Psoas muscle (tissue), 8 donors: ENCODE measurements around the gene OGFOD3. TPM values are rescaled to one million over a fixed set of nuclear protein-coding genes. Genes with fewer than 3 reads are reported as not detected.
A peak's percentile ranks its signal among the peaks of the same experiment; 100 is the strongest.
"Not testable (repeated sequence)": the region's sequence is repeated elsewhere in the genome, so short reads cannot be mapped to it uniquely, and the experiment has no call there.

Experiments used
- ATAC-seq, 4 donors: fragments of 200-7000 bp; cut with Tn5 transposase; one replicate each; pipeline ENCODE4 v1.9.1; 2020; ENCODE audit warnings: moderate library complexity in 3 of 4, mild to moderate bottlenecking in 2 of 4
- DNase-seq, 2 donors: peaks; one replicate each; pipeline ENCODE4 v3.0.0-alpha.2; 2020
- H3K27ac ChIP-seq: fragments of 200-600 bp; one replicate; pipeline ENCODE4 v1.8.0; 2022
- H3K27me3 ChIP-seq, 3 donors: fragments of 200-600 bp in 1 of 3; one replicate each; pipeline versions ENCODE4 v1.6.1 to v1.8.0; 2013 to 2022; ENCODE audit warnings: low read length in 2 of 3, mild to moderate bottlenecking in 2 of 3, moderate library complexity in 1 of 3; ENCODE audit not compliant: insufficient read depth in 3 of 3
- H3K36me3 ChIP-seq, 2 donors: fragments of 200-600 bp in 1 of 2; one replicate each; pipeline versions ENCODE4 v1.6.1 to v1.8.0; 2013 to 2022; ENCODE audit warnings: low read depth in 1 of 2, mild to moderate bottlenecking in 1 of 2, moderate library complexity in 1 of 2; ENCODE audit not compliant: insufficient read depth in 1 of 2
- H3K4me1 ChIP-seq: fragments of 200-600 bp; one replicate; pipeline ENCODE4 v1.8.0; 2022
- H3K4me3 ChIP-seq: fragments of 200-600 bp; one replicate; pipeline ENCODE4 v1.8.0; 2022; ENCODE audit warnings: mild to moderate bottlenecking
- H3K9me3 ChIP-seq: fragments of 200-600 bp; one replicate; pipeline ENCODE4 v1.8.0; 2022
- WGBS, 3 donors: extraction: QIAGEN DNeasy Blood & Tissue Kit; methylation state at CpG; one replicate each; pipeline versions ENCODE4 v1.1.6 to v1.1.7; 2013; 5-methylcytosine and 5-hydroxymethylcytosine counted together
- intact Hi-C, 2 donors: fragments of 100-400 bp; cut with DNase I; formaldehyde crosslinking; loops; one replicate each; pipeline versions ENCODE4 v1.11.0 to v1.14.2; 2022
- polyA plus RNA-seq, 3 donors: library from polyadenylated mRNA; stranded (reverse); fragments of 200-250 nt; gene quantifications; one replicate each; pipeline ENCODE4 v1.2.3, GENCODE V29; 2013
- total RNA-seq, 4 donors: library from RNA; stranded (reverse); fragmentation: NEBNext Ultra II Directional in 2 of 4; extraction: Animal tissue kit (Norgen Biotek cat#: 25700) in 2 of 4; gene quantifications; one replicate each; pipeline versions ENCODE4 v1.2.1 to v1.2.4, GENCODE V29; 2021 to 2023
- TF ChIP-seq, protein P1 (sequence below): fragments of 200-600 bp; IDR thresholded peaks from one replicate; pipeline ENCODE4 v1.8.0; 2022; ENCODE audit warnings: antibody characterized with exemption
- donor health status: healthy with polysubstance abuse.
- donor health status: DM: no; HTN: no; CAD: no; lungs with moderate emphysema.
- donor health status: Bipolar disorder and iron deficiency.
- donor health status: healthy.
- donor health status: DM: yes; HTN: yes; CAD: no.
- donor health status: DM: no; HTN: no; CAD: no.
- donor health status: DM: no; HTN: no; CAD: no.
- donor health status: DM: yes; HTN: yes; CAD: no.

OGFOD3 gene
- total and polyA plus RNA-seq, 7 donors, result 15.5 to 30.4 (median 26.9) TPM

DNA sequence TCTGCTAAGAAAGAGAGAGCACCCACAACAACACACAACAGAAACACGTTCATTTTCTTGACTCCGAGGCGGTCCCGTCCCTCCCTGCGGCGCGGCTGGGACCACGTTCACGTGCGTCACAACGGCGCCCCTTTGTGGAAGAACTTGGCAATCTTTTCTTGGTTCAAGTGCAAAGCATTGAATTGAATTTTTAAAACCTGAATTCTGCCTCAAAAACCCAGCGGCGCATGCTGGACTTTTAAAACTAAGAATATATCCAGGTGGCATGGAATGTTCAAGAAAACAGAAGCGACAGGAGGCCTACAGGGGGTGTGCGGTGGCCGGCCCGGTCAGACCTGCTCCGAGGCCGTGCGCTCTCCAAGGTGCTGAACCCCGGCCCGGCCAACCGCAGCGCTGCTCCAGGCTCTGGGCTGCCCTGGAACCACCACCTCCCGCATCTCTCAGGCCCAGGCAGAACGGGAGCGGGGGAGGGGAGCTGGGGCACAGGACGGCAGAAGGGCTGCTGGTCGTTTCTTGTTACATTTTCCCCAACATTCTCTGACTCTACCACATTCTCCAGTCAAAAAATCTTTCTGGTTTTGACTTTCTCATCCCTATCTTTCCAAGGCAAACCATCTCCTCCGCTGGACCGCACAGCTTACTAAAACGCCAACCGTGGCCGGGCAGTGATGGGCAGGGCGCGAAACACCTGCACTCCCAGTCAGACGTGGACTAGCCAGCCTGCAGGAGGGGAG, 3.7 kb downstream of the OGFOD3 start:
- peaks cover 15% of the 10 kb centered on the region for H3K4me1 ChIP-seq
- H3K36me3 ChIP-seq, result peaks cover 0 to 27% of the 10 kb centered on the region in 2 donors
- H3K27me3 ChIP-seq, result no peaks in the 10 kb centered on the region
- intact Hi-C loops, result loop anchor here (1.0 to 2.0 kb wide), 2 partner anchors 62 kb away; no protein-coding TSS in a partner anchor
- ATAC-seq (peak; percentile 67 to 79 (median 72)), DNase-seq (peak; percentile 78 to 84)
- no peak overlapping the region for H3K27ac ChIP-seq
- no peak overlapping the region for H3K4me3 ChIP-seq
- no peaks in the 10 kb centered on the region for H3K9me3 ChIP-seq
- 16 to 23% (median 21%) methylated on average over 37 to 38 of the region's 38 CpGs for WGBS, 3 donors
- TF ChIP-seq, protein P1, sequence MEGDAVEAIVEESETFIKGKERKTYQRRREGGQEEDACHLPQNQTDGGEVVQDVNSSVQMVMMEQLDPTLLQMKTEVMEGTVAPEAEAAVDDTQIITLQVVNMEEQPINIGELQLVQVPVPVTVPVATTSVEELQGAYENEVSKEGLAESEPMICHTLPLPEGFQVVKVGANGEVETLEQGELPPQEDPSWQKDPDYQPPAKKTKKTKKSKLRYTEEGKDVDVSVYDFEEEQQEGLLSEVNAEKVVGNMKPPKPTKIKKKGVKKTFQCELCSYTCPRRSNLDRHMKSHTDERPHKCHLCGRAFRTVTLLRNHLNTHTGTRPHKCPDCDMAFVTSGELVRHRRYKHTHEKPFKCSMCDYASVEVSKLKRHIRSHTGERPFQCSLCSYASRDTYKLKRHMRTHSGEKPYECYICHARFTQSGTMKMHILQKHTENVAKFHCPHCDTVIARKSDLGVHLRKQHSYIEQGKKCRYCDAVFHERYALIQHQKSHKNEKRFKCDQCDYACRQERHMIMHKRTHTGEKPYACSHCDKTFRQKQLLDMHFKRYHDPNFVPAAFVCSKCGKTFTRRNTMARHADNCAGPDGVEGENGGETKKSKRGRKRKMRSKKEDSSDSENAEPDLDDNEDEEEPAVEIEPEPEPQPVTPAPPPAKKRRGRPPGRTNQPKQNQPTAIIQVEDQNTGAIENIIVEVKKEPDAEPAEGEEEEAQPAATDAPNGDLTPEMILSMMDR, result peak; percentile 70

DNA sequence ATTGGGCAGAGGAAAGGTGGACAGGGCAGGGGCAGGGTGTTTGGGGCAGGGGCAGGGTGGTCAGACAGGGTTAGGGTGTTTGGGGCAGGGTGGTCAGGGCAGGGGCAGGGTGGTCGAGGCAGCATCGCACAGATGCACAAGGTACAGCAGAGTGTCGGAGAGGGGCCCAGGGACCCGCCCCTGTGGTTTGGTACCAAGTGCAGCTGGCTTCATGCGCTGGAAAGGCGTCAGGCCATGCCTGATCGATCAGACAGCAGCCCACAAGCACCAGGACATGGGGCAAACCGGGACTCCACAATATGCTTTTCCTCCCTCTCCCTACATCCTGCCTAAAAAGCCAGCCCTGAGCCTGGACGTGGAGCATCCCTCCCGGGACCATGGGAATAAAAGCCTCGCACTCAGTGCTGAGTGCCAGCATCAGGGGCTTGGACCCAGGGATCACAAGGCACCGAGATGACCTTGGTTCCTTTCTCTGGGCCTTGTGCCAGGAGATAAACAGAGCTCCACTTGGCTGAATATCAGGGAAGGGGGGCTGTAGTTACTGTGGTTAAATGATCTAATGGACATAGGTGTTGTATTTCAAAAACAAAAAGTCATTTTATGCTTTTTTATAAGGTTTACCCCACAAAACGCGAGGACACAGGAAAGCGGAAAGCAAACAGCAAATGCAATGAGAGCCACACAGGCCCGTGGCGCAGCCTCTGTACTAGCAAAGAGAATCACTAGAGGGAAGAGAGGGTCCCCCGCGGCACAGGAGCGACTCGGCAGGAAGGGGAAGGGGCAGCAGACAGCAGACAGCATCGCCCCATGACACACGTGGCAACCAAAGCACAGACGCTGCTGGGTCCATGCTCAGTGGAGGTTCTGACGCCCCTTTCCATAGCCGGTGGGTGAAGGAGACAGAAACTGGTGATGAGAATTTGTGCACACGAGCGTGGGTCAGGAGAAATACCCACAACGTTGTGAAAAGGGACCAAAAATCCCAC, 5.6 kb downstream of the OGFOD3 start:
- Histone ChIP-seq H3K27me3 (no peaks in the 10 kb centered on the region), H3K9me3 (no peaks in the 10 kb centered on the region), H3K4me3 (no peak overlapping the region), H3K27ac (no peak overlapping the region), H3K4me1 (peaks cover 5% of the 10 kb centered on the region), H3K36me3 (peaks cover 0 to 37% of the 10 kb centered on the region in 2 donors)
- ATAC-seq (no peak), DNase-seq (no peak)
- TF ChIP-seq, protein P1, result no peak
- WGBS, 3 donors, result 81 to 86% (median 84%) methylated on average over 29 of the region's 29 CpGs
- intact Hi-C loops, result no loop called here

DNA sequence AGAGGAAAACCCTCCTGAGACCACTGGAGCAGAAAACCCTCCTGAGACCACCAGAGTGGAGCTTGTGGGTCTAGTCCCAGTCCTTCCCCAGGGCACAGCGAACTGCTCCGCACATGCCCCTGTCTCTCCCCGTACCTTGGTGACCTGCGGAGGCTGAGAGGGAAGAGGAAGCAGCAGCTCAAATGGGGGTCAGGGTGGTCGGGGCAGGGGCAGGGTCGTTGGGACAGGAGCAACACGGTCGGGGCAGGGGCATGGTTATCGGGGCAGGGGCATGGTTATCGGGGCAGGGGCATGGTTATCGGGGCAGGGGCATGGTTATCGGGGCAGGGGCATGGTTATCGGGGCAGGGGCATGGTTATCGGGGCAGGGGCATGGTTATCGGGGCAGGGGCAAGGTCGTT, 6.3 kb downstream of the OGFOD3 start:
- H3K4me1 ChIP-seq, H3K4me3 ChIP-seq, DNase-seq, H3K27me3 ChIP-seq, intact Hi-C loops, ATAC-seq, H3K27ac ChIP-seq, H3K9me3 ChIP-seq: not testable (repeated sequence)
- peaks cover 0 to 37% of the 10 kb centered on the region in 2 donors for H3K36me3 ChIP-seq
- WGBS, 3 donors, result 89 to 91% (median 90%) methylated on average over 15 to 16 of the region's 16 CpGs

- ATAC-seq (no peak), DNase-seq (no peak)
- intact Hi-C loops, result no loop called here
- H3K9me3 ChIP-seq, result no peaks in the 10 kb centered on the region
- WGBS, 3 donors, result 80 to 86% (median 80%) methylated on average over 24 of the region's 24 CpGs
- H3K4me1 ChIP-seq, result peaks cover 10% of the 10 kb centered on the region
- H3K4me3 ChIP-seq, result no peak overlapping the region
- no peaks in the 10 kb centered on the region for H3K27me3 ChIP-seq
- no peak overlapping the region for H3K27ac ChIP-seq
- H3K36me3 ChIP-seq, result peaks cover 0 to 37% of the 10 kb centered on the region in 2 donors
- TF ChIP-seq, protein P1, result no peak
Observed at GRCh38 chr17:82411396-82412053, 6.9 kb downstream of the OGFOD3 start.
